Breast epithelium (tissue), 3 donors: Measurements from ENCODE around the gene SORBS1.

Experiments used
- CTCF ChIP-seq, 3 donors: fragments of 450-650 bp; IDR thresholded peaks; one replicate each; pipeline ENCODE4 v1.5.1; 2016 to 2017; ENCODE audit warnings: antibody characterized with exemption in 3 of 3, mild to moderate bottlenecking in 3 of 3, moderate library complexity in 3 of 3
- POLR2AphosphoS5 ChIP-seq, 3 donors: sonication (generic); formaldehyde crosslinking; IDR thresholded peaks; one replicate each; pipeline ENCODE4 v1.6.1; 2017; ENCODE audit warnings: antibody characterized with exemption in 3 of 3

- TF ChIP-seq CTCF (IDR thresholded peaks at IDR 0.05) (no peak), POLR2AphosphoS5 (IDR thresholded peaks at IDR 0.05) (no peak)
These were observed 284.0 kb downstream of the SORBS1 start for GRCh38 chr10:95277201-95277570.
